Measurements from ENCODE around the gene AGAP5. TPM values are rescaled to one million over a fixed set of nuclear protein-coding genes. Genes with fewer than 3 reads are reported as not detected.

Gene AGAP5
- total and polyA plus RNA-seq, 10 of the 15 experiments (the other 5 are each of a cell fraction or from before 2014, with no cell fraction given) = 0.68 to 8.5 (median 6.7) TPM; not detected in 1

DNA sequence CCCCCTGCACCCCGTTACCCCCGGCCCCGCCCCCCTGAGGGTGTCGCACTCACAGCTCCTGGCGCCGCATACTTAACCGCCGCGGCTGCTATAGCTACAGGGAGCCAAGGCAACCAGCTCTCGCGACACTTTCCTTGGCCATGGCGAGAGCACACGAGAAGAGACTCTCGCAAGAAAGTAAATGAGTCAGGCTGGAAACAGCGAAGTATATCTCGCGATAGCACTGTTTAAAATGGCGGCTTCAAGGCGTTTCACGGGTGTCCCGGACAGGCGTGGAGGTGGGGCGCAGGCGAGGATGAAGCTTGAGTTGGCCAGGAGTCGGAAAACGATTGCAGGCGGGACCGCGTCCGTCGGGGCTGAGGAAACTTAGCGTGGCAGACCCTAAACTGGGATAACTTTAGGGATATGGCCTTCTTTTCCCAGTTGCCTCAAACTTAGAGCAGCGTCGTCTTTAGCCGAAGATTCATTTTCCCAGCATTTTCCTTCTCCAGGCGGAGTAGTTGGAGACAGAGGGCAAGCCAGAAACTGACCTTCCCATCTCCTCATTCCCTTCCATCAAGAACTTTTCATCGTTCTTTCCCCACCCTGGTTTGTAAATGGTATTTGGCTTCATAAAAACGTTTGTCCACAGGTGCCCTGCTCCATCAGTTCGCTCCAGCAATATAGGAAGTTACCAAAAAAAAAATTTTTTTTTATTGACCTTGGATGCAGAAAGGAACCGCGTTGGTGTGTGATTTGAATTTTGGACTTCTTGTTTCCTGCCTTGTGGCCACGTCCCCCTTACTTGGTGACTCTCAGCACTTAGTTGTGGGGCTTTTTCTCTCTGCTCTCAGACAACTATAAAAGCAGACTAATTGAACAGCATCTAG is 71.8 kb downstream of the AGAP5 start (continued):
- TF ChIP-seq, protein P1, sequence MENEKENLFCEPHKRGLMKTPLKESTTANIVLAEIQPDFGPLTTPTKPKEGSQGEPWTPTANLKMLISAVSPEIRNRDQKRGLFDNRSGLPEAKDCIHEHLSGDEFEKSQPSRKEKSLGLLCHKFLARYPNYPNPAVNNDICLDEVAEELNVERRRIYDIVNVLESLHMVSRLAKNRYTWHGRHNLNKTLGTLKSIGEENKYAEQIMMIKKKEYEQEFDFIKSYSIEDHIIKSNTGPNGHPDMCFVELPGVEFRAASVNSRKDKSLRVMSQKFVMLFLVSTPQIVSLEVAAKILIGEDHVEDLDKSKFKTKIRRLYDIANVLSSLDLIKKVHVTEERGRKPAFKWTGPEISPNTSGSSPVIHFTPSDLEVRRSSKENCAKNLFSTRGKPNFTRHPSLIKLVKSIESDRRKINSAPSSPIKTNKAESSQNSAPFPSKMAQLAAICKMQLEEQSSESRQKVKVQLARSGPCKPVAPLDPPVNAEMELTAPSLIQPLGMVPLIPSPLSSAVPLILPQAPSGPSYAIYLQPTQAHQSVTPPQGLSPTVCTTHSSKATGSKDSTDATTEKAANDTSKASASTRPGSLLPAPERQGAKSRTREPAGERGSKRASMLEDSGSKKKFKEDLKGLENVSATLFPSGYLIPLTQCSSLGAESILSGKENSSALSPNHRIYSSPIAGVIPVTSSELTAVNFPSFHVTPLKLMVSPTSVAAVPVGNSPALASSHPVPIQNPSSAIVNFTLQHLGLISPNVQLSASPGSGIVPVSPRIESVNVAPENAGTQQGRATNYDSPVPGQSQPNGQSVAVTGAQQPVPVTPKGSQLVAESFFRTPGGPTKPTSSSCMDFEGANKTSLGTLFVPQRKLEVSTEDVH (IDR thresholded peaks at IDR 0.05; ENCODE audit: low read depth, partially characterized antibody) = no peak
- peak in 1 of 2 experiments; percentile 39; a peak in 1 of 4 replicates for TF ChIP-seq IKZF2 (IDR thresholded peaks at IDR 0.05)
- no peak for TF ChIP-seq NFIC (IDR thresholded peaks at IDR 0.05; ENCODE audit: low read depth, low read length)
- TF ChIP-seq, protein P2, sequence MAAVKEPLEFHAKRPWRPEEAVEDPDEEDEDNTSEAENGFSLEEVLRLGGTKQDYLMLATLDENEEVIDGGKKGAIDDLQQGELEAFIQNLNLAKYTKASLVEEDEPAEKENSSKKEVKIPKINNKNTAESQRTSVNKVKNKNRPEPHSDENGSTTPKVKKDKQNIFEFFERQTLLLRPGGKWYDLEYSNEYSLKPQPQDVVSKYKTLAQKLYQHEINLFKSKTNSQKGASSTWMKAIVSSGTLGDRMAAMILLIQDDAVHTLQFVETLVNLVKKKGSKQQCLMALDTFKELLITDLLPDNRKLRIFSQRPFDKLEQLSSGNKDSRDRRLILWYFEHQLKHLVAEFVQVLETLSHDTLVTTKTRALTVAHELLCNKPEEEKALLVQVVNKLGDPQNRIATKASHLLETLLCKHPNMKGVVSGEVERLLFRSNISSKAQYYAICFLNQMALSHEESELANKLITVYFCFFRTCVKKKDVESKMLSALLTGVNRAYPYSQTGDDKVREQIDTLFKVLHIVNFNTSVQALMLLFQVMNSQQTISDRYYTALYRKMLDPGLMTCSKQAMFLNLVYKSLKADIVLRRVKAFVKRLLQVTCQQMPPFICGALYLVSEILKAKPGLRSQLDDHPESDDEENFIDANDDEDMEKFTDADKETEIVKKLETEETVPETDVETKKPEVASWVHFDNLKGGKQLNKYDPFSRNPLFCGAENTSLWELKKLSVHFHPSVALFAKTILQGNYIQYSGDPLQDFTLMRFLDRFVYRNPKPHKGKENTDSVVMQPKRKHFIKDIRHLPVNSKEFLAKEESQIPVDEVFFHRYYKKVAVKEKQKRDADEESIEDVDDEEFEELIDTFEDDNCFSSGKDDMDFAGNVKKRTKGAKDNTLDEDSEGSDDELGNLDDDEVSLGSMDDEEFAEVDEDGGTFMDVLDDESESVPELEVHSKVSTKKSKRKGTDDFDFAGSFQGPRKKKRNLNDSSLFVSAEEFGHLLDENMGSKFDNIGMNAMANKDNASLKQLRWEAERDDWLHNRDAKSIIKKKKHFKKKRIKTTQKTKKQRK (IDR thresholded peaks at IDR 0.05; ENCODE audit: low read depth, low read length) = no peak
- TF ChIP-seq SPI1 (IDR thresholded peaks at IDR 0.05; ENCODE audit: borderline replicate concordance, insufficient read depth, low read depth, low read length) = no peak; the same call in 1 of the 2 replicates
- TF ChIP-seq RCOR1 (conservative IDR thresholded peaks at IDR 0.05; ENCODE audit: low read depth, low read length) = peak; percentile 92; the same call in 1 of the 2 replicates
- peak; percentile 89 for TF ChIP-seq TAF1 (IDR thresholded peaks at IDR 0.05; ENCODE audit: borderline replicate concordance, low read depth, low read length)
- peak; percentile 36; the same call in 1 of the 2 replicates for TF ChIP-seq CREM (IDR thresholded peaks at IDR 0.05; ENCODE audit: low read depth)
- TF ChIP-seq, protein P3, sequence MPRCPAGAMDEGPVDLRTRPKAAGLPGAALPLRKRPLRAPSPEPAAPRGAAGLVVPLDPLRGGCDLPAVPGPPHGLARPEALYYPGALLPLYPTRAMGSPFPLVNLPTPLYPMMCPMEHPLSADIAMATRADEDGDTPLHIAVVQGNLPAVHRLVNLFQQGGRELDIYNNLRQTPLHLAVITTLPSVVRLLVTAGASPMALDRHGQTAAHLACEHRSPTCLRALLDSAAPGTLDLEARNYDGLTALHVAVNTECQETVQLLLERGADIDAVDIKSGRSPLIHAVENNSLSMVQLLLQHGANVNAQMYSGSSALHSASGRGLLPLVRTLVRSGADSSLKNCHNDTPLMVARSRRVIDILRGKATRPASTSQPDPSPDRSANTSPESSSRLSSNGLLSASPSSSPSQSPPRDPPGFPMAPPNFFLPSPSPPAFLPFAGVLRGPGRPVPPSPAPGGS (IDR thresholded peaks at IDR 0.05; ENCODE audit: borderline replicate concordance, insufficient read depth, low read depth, low read length, poor library complexity, severe bottlenecking) = no peak
- TF ChIP-seq RBBP5 (conservative IDR thresholded peaks at IDR 0.05) = no peak
- no peak for TF ChIP-seq SRF (IDR thresholded peaks at IDR 0.05; ENCODE audit: low read depth in 2 of 2, low read length in 2 of 2)
- peak; percentile 71; the same call in 1 of the 2 replicates for TF ChIP-seq ZNF207 (IDR thresholded peaks at IDR 0.05; ENCODE audit: borderline replicate concordance)
- no peak for TF ChIP-seq SUPT20H (IDR thresholded peaks at IDR 0.05; ENCODE audit: borderline replicate concordance, control insufficient read depth, low read depth, low read length)
- peak; percentile 41; the same call in 1 of the 2 replicates for TF ChIP-seq EED (IDR thresholded peaks at IDR 0.05; ENCODE audit: low read depth)
- TF ChIP-seq, protein P4, sequence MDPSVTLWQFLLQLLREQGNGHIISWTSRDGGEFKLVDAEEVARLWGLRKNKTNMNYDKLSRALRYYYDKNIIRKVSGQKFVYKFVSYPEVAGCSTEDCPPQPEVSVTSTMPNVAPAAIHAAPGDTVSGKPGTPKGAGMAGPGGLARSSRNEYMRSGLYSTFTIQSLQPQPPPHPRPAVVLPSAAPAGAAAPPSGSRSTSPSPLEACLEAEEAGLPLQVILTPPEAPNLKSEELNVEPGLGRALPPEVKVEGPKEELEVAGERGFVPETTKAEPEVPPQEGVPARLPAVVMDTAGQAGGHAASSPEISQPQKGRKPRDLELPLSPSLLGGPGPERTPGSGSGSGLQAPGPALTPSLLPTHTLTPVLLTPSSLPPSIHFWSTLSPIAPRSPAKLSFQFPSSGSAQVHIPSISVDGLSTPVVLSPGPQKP (IDR thresholded peaks at IDR 0.05; ENCODE audit: low read depth, low read length) = no peak
- 0 out of 2 replicates have a peak, but pooled peaks have one; percentile 66 for TF ChIP-seq POLR2AphosphoS2 (IDR thresholded peaks at IDR 0.05; ENCODE audit: low read depth, low read length)
